ENCODE data around the gene ITIH4.

The ITIH4 gene

GRCh38 chr3:52830535-52831258 lies at the start of gene ITIH4:
Gene ITIH4 (minus strand): TSS chr3:52830672. CDS start chr3:52830642, 30 bp downstream.
- ATAC-seq = no peak

GRCh38 chr3:52880047-52880446 lies 49.6 kb upstream of the ITIH4 start:
- ATAC-seq = no peak

GRCh38 chr3:52879581-52879980 lies 49.1 kb upstream of the ITIH4 start:
- ATAC-seq = no peak

GRCh38 chr3:52879090-52879489 lies 48.6 kb upstream of the ITIH4 start:
- no peak for ATAC-seq

GRCh38 chr3:52877085-52877484 lies 46.6 kb upstream of the ITIH4 start:
- no peak for ATAC-seq

- ATAC-seq = peak in 1 of 2 donors; percentile 39
Observed at GRCh38 chr3:52874864-52875587, 44.6 kb upstream of the ITIH4 start.

GRCh38 chr3:52874160-52874701 lies 43.8 kb upstream of the ITIH4 start:
- ATAC-seq = peak; percentile 26 to 52

GRCh38 chr3:52873433-52874159 lies 43.1 kb upstream of the ITIH4 start:
- peak; percentile 67 to 75 for ATAC-seq

GRCh38 chr3:52872245-52872644 lies 41.8 kb upstream of the ITIH4 start:
- ATAC-seq = no peak

GRCh38 chr3:52871761-52872160 lies 41.3 kb upstream of the ITIH4 start:
- ATAC-seq = no peak

GRCh38 chr3:52870471-52870870 lies 40.0 kb upstream of the ITIH4 start:
- ATAC-seq = no peak

GRCh38 chr3:52866427-52866826 lies 36.0 kb upstream of the ITIH4 start:
- ATAC-seq = no peak

- ATAC-seq = no peak
Observed at GRCh38 chr3:52865994-52866393, 35.5 kb upstream of the ITIH4 start.

- ATAC-seq = no peak
Observed at GRCh38 chr3:52860424-52860768, 29.9 kb upstream of the ITIH4 start.

GRCh38 chr3:52859686-52860423 lies 29.4 kb upstream of the ITIH4 start:
- no peak for ATAC-seq

GRCh38 chr3:52857864-52858263 lies 27.4 kb upstream of the ITIH4 start:
- ATAC-seq = no peak

- no peak for ATAC-seq
Observed at GRCh38 chr3:52857133-52857532, 26.7 kb upstream of the ITIH4 start.

- ATAC-seq = no peak
Observed at GRCh38 chr3:52856666-52857065, 26.2 kb upstream of the ITIH4 start.

GRCh38 chr3:52854013-52854412 lies 23.5 kb upstream of the ITIH4 start:
- no peak for ATAC-seq

- ATAC-seq = no peak
Observed at GRCh38 chr3:52852419-52852818, 21.9 kb upstream of the ITIH4 start.

- peak; percentile 49 to 61 for ATAC-seq
Observed at GRCh38 chr3:52851348-52851747, 20.9 kb upstream of the ITIH4 start.

GRCh38 chr3:52849656-52850055 lies 19.2 kb upstream of the ITIH4 start:
- ATAC-seq = no peak

GRCh38 chr3:52848617-52849016 lies 18.1 kb upstream of the ITIH4 start:
- no peak for ATAC-seq

All from activated CD4-positive, CD25-positive, alpha-beta regulatory T cell treated with anti-CD3 and anti-CD28 coated beads, Interleukin-2, amount 50 U/mL, for 24 hours (primary cell).